Activated CD4-positive, alpha-beta T cell treated with anti-CD3 and anti-CD28 coated beads for 1 hour (primary cell): ENCODE results near the gene CXCL8.

Experiments used
- DNase-seq: peaks from one replicate; pipeline ENCODE4 v3.0.0-alpha.2; 2020

CXCL8 gene

GRCh38 chr4:73718375-73719373 is 21.7 kb upstream of the CXCL8 start:
- no peak for DNase-seq

DNA sequence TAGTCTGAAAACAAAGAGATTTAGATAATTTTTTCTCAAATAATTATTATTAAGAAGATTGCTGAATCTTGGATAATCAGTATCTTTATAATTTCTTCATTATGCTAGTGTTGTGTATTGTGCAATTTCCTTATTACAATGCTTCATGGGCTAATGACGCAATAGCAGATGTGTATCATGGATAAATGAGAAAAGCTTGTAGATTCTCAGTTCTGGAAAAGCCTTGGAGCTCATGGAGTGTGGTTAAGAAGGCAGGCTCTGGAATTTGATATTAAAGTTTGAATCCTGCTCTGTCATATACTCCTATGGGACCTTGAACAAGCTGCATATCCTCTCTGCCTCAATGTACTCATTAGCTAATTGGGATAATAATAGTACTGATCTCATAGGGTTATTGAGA is 18.9 kb upstream of the CXCL8 start:
- no peak for DNase-seq

GRCh38 chr4:73721909-73722308 is 18.5 kb upstream of the CXCL8 start:
- no peak for DNase-seq

DNA sequence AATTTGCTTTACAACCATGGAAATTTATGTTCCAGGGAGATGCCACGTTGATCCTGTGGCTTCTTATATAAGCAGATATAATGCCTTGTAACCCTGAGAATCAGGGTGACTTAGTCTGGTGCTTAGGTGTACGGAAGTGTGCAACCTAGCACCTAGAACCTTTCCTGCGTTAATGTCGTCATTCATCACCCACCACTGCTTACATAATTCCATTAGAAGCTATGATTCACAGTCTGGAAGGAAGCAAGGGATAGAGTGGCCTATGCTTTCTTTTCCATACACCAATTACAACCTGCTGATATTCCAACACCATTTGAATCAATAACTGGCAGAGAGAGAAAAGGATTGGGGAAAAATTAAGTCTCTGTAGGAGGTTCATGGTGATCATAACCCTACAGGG is 17.3 kb upstream of the CXCL8 start:
- no peak for DNase-seq

- DNase-seq: no peak
Measured at GRCh38 chr4:73723928-73724327, 16.4 kb upstream of the CXCL8 start.

DNA sequence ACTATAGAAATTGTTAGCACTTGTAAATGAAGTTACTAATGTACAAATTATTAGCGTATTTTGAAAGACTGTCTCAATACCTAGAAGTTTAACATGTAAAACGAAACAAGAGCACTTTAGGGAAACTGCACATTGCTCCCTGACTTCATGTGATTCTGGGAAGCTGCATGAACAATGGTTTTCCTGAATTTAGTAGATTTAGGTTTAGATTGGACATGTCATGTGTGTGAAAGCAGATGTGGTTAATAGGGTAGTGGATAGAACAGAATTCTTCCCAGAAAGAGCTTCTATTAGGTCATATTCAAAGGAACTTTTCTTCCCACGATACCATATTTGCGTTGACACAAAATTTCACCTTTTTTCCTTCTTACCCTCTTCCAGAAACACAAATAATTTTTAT is 14.9 kb upstream of the CXCL8 start:
- no peak for DNase-seq

GRCh38 chr4:73725985-73726384 is 14.4 kb upstream of the CXCL8 start:
- DNase-seq: no peak

GRCh38 chr4:73727685-73728084 is 12.7 kb upstream of the CXCL8 start:
- DNase-seq: no peak

- DNase-seq: no peak
Measured at GRCh38 chr4:73728091-73728741, 12.2 kb upstream of the CXCL8 start.

DNA sequence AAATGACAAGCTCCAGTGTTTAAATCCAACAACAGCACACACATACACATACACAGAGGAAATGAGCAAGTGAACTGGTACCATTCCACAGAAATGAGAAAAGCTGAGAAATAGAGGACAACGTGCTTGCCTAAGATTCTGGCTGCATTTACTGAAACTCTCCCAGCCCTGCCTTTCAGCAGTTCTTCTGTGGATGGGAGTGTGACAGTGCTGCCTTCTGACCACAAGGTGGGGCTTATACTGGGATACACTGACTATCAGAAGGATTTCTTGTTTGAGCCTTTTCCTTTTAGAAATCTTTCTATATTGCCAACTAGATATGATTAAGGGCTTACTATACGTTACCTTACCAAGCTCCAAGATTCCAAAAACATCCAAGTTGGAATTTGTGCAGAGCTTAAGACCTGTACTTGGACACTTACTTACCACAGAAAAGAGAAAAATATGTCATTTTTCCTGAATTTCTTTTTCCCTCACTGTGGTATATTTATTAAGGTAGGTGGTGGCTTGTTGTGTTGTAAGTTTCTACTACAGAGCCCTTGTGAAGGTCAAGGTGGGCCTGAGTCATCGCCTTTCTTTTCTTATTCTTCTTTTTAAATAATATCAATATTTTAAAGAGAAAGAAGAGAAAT is 10.7 kb upstream of the CXCL8 start:
- no peak for DNase-seq

GRCh38 chr4:73730292-73730691 is 10.1 kb upstream of the CXCL8 start:
- DNase-seq: no peak

DNA sequence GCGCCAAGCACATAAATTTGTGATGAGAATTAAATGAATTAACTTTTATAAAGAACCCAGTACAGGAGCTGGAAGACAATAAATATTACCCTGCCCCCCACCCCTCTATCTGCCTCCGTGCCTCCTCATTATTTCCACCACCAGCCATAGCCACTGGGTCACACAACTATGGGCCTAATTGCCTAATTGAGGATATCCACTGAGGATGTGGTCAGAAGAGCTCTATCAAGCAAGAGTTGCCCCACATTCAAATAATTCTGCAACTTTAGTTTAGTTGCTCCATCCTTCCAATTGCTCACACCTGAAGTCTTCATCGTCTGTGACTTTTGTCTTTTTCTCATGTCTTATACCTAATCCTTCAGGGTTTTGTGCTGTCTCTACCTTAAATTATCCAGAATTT is 9.5 kb upstream of the CXCL8 start:
- DNase-seq: no peak

DNA sequence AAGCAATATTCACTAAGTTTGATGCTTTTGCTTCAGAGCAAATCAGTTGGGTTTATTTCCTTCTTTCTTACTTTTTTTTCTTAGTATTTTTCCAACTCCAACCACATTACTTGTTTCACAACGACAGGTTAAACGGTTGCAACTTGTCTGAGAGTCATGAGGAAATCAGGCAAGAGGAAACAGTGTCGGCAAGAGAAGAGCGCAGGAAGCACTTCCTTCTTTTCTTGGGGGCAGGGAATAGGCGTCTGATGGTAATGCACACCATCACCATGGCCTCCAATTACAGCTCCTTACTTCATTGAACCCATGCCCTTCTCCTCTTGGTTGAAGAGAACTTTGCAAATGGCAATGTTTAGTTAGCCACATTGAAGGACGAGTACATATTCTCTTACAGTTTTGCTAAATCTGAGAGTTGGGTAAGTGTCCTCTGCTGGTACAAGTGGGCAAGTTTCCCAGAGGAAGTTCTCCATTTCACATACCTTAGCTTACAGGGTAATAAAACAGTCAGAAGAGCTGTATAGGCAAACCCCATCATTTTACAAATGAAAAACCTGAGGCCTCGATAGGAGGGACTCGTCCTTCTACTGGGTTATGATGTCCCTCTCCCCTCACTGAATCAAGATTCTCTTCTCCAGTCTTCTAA is 8.3 kb upstream of the CXCL8 start:
- no peak for DNase-seq

GRCh38 chr4:73732759-73733431 is 7.5 kb upstream of the CXCL8 start:
- DNase-seq: no peak

DNA sequence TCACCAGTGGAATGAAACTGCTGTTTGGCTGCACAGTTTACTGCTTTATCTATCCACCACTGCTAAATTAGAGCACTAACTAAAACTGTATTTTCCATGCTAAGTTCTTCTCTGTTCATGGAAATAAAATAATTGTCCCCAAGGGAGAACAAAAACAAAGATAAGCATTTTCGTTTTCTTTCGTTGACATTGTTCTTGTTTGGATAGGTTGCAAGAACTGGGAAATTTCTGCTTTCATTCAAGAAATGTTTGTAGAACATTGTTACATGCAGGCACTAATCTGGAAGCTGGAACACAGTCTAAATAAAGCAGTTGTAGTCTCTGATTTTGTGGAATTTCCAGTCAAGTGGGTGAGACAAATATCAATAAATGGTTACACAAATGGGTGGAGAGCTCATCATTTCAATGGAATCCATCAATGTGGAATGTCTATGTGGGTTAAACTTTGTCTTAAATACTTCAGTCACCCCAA is 5.8 kb upstream of the CXCL8 start:
- no peak for DNase-seq

DNA sequence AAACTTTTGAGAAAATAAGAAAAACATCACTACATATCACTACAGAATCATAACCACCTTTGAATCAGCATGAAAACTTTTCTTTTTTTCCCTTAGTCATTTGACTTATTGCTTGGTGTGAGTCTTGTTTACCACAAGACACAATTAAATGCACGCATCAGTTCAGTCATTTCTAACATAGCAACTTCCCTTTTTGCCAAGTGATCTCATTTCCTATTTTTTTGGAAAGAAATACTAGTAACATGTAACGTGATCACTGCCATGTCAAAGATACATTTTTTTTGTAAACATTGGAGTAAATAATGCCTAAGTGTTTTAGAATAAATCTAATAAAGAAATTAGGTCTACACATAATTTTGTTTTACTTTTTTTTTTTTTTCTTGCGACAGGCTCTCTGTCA is 5.1 kb upstream of the CXCL8 start:
- no peak for DNase-seq

DNA sequence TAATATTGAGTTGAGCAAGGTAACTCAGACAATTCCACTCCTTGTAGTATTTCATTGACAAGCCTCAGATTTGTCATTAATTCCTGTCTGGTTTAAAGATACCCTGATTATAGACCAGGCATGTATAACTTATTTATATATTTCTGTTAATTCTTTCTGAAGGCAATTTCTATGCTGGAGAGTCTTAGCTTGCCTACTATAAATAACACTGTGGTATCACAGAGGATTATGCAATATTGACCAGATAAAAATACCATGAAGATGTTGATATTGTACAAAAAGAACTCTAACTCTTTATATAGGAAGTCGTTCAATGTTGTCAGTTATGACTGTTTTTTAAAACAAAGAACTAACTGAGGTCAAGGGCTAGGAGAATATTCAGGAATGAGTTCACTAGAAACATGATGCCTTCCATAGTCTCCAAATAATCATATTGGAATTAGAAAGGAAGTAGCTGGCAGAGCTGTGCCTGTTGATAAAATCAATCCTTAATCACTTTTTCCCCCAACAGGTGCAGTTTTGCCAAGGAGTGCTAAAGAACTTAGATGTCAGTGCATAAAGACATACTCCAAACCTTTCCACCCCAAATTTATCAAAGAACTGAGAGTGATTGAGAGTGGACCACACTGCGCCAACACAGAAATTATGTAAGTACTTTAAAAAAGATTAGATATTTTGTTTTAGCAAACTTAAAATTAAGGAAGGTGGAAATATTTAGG is 821 bp downstream of the CXCL8 start:
- DNase-seq: no peak

DNA sequence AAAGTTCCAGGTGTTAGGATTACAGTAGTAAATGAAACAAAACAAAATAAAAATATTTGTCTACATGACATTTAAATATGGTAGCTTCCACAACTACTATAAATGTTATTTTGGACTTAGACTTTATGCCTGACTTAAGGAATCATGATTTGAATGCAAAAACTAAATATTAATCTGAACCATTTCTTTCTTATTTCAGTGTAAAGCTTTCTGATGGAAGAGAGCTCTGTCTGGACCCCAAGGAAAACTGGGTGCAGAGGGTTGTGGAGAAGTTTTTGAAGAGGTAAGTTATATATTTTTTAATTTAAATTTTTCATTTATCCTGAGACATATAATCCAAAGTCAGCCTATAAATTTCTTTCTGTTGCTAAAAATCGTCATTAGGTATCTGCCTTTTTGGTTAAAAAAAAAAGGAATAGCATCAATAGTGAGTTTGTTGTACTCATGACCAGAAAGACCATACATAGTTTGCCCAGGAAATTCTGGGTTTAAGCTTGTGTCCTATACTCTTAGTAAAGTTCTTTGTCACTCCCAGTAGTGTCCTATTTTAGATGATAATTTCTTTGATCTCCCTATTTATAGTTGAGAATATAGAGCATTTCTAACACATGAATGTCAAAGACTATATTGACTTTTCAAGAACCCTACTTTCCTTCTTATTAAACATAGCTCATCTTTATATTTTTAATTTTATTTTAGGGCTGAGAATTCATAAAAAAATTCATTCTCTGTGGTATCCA is 1.6 kb downstream of the CXCL8 start:
- DNase-seq: no peak

- DNase-seq: no peak
Measured at GRCh38 chr4:73742490-73743160, 2.3 kb downstream of the CXCL8 start.

- no peak for DNase-seq
Measured at GRCh38 chr4:73743281-73743680, 2.9 kb downstream of the CXCL8 start.

DNA sequence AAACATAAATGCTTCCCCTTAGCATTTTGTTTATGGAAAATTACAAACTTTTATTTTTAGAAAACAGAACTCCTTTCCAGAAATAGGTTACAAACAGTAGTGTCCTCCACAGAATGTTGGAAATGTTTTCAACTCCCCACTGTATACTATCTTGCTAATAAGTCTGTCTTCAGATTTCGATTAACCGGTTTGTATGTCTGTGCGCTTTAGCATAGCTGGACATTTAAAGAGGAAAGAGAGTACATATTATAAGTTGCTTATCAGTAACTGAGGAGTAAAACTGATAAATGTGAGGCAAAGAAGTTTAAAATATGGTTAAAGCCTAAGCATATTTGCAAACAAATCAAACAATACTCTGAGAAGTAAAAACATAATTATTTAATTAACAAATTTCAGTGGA is 3.4 kb downstream of the CXCL8 start:
- no peak for DNase-seq
